ENCODE results near the gene LTBP1.

The LTBP1 gene

DNA sequence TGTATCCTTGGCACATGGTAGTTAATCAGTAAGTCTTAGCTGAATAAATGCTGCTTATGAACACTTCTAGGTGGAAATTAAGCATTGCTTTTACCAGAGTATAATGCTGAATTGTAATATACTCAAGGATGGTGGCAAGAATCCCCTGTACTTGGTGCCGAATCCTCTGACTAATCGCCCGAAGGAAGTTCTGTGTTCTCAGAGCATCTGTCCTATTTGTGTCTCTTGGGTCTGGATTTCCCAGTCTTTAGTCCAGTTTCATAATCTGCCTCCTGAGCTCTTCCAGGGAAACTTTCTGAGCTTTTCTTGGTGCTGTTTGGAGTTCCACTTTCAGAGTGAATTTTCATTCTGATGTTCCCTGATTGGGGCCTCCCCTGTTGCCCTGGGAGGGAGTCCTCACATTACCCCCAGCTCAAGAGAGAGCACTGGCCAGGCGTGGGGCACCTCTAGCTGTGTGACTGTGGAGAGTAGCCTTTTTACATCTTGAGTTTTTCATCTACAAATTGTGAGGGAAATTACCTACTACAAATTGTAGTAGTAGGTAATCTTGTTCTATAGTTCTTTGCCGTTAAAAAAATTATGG, 144.9 kb downstream of the LTBP1 start:
- Histone ChIP-seq H3K4me1 (ENCODE audit: control insufficient read depth, low read depth, low read length) (no peaks in the 10 kb centered on the region), H3K27me3 (ENCODE audit: control insufficient read depth, insufficient read depth, low read length) (no peaks in the 10 kb centered on the region), H3K9ac (ENCODE audit: low read length) (no peak overlapping the region), H3K9me3 (ENCODE audit: control insufficient read depth, low read depth, low read length) (no peaks in the 10 kb centered on the region), H3K36me3 (ENCODE audit: control insufficient read depth, low read depth, low read length) (no peaks in the 10 kb centered on the region), H3K27ac (ENCODE audit: low read length) (no peak overlapping the region), H3K4me3 (ENCODE audit: low read length) (no peak overlapping the region)

DNA sequence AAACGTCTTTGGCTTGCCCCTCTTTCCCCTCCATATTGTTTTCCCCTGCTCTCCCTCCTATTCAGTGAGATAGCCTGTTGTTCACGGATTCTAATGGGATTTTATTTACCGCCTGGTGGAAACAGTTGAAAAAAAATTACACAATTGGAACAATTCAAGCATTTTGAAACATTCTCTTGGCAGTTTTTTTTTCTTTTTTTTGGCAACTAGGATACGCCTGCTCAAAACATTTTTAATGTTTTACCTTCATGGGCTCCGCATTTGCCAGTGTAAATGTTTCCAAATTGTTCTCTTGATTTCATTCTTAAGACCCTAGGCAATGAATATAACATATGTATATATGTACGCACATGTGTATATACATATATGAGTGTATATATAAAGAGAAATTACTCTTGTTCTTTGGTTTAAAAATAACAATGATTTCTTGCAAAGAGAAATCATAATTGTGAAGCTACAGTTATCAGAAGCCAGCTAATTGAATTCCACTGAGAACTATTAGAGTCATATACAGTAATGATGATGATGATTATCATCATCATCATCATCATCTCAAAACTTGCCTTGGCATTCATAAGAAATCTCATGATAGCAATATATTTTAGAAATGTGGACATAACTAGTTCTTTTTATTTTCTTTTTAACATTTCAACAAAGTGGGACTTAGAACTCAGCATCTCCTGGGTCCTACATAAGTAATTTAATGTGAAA, 146.7 kb downstream of the LTBP1 start:
- Histone ChIP-seq H3K4me3 (ENCODE audit: low read length) (no peak overlapping the region), H3K9ac (ENCODE audit: low read length) (no peak overlapping the region), H3K27me3 (ENCODE audit: control insufficient read depth, insufficient read depth, low read length) (no peaks in the 10 kb centered on the region), H3K4me1 (ENCODE audit: control insufficient read depth, low read depth, low read length) (no peaks in the 10 kb centered on the region), H3K27ac (ENCODE audit: low read length) (no peak overlapping the region), H3K36me3 (ENCODE audit: control insufficient read depth, low read depth, low read length) (no peaks in the 10 kb centered on the region), H3K9me3 (ENCODE audit: control insufficient read depth, low read depth, low read length) (no peaks in the 10 kb centered on the region)

DNA sequence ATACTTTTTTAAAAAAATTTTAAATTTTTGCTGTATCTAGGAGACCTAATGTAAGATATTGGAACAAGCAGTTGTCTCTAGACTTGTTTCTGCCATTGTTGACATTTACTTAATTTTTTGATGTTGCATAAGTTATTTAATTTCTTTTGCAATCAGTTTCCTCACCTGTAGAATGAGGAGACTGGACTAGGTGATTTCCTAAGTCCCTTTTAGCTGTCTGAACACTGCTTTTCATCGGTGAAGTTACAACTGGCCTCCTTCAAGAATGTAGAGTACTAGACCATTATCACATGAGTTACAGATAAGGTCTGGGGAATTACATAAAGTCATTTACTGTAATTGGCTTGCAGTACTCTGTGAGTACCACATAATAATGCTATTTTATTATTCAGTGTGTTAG, 147.6 kb downstream of the LTBP1 start:
- Histone ChIP-seq H3K9ac (ENCODE audit: low read length) (no peak overlapping the region), H3K4me1 (ENCODE audit: control insufficient read depth, low read depth, low read length) (no peaks in the 10 kb centered on the region), H3K4me3 (ENCODE audit: low read length) (no peak overlapping the region), H3K27ac (ENCODE audit: low read length) (no peak overlapping the region), H3K36me3 (ENCODE audit: control insufficient read depth, low read depth, low read length) (no peaks in the 10 kb centered on the region), H3K27me3 (ENCODE audit: control insufficient read depth, insufficient read depth, low read length) (no peaks in the 10 kb centered on the region), H3K9me3 (ENCODE audit: control insufficient read depth, low read depth, low read length) (no peaks in the 10 kb centered on the region)

DNA sequence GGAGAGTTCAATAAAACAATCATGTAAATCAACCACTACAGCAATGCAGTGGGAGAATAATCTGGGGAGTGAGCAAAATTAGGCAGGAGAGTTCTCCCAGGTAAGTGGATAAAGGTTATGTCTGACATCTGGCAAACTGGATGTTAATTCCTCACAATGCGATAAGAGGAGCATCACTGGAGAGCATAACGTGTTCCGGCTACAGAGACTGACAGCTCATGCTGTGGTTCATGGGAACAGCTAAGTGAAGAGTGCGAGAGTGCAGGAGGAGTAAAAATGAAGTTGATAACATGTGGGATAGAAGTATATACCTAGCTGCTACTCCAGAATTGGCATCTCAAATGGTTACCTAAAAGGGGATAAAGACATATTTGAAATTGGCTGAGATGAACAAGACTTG, 153.2 kb downstream of the LTBP1 start:
- Histone ChIP-seq H3K9ac (ENCODE audit: low read length) (no peak overlapping the region), H3K9me3 (ENCODE audit: control insufficient read depth, low read depth, low read length) (no peaks in the 10 kb centered on the region), H3K4me1 (ENCODE audit: control insufficient read depth, low read depth, low read length) (peaks cover 5% of the 10 kb centered on the region), H3K36me3 (ENCODE audit: control insufficient read depth, low read depth, low read length) (no peaks in the 10 kb centered on the region), H3K4me3 (ENCODE audit: low read length) (no peak overlapping the region), H3K27ac (ENCODE audit: low read length) (no peak overlapping the region), H3K27me3 (ENCODE audit: control insufficient read depth, insufficient read depth, low read length) (no peaks in the 10 kb centered on the region)

DNA sequence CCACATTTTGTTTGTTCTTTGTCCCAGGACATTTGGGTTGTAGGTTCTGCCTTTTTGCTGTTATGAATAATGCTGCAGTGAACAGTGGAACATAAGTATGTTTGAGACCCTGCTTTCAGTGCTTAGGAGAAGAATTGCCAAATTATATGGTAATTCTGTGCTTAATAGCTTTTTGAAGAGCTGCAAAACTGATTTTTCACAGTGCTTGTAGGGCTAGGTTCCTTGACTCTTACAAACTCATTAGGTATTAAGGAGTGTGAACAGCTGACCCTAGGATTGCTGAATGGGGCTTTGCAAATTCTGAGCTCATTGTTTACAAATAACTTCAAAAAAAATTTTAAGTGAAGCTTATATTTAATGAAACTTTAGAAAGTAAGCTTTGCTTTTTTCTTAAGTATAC, 154.2 kb downstream of the LTBP1 start:
- H3K36me3 ChIP-seq (ENCODE audit: control insufficient read depth, low read depth, low read length): no peaks in the 10 kb centered on the region
- H3K9ac ChIP-seq (ENCODE audit: low read length): no peak overlapping the region
- H3K4me3 ChIP-seq (ENCODE audit: low read length): no peak overlapping the region
- H3K4me1 ChIP-seq (ENCODE audit: control insufficient read depth, low read depth, low read length): peaks cover 5% of the 10 kb centered on the region
- no peaks in the 10 kb centered on the region for H3K27me3 ChIP-seq (ENCODE audit: control insufficient read depth, insufficient read depth, low read length)
- no peaks in the 10 kb centered on the region for H3K9me3 ChIP-seq (ENCODE audit: control insufficient read depth, low read depth, low read length)
- H3K27ac ChIP-seq (ENCODE audit: low read length): no peak overlapping the region

DNA sequence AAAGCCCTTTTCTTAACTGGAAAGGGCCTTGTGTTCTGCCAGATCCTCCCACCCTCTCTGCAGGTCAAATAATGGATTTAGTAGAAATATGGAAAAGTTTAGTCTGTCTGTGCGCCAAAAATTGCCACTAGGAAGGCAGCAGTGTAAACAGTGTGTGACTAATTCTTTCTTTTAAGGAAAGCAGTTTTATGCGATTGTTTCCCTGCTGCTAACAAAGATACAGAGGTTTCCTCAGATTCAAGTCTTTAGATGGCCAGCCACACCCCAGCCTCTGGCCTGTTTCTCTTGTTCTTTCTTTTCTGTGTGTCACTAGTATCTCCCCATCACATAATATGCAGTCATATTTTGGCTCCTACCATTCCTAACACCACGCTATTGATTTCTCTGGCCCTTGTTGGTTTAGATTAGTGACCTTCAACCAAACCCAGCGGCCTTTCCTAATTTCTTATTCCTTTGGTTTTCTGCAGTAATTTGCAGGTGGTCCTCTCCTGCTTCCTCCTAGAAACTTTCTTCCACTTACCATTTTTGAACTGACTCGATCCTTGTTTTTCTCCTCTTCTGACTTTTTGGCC, 157.4 kb downstream of the LTBP1 start:
- no peaks in the 10 kb centered on the region for H3K9me3 ChIP-seq (ENCODE audit: control insufficient read depth, low read depth, low read length)
- H3K9ac ChIP-seq (ENCODE audit: low read length): no peak overlapping the region
- H3K4me3 ChIP-seq (ENCODE audit: low read length): no peak overlapping the region
- H3K36me3 ChIP-seq (ENCODE audit: control insufficient read depth, low read depth, low read length): no peaks in the 10 kb centered on the region
- no peaks in the 10 kb centered on the region for H3K27me3 ChIP-seq (ENCODE audit: control insufficient read depth, insufficient read depth, low read length)
- no peak overlapping the region for H3K27ac ChIP-seq (ENCODE audit: low read length)
- peaks cover 5% of the 10 kb centered on the region for H3K4me1 ChIP-seq (ENCODE audit: control insufficient read depth, low read depth, low read length)

DNA sequence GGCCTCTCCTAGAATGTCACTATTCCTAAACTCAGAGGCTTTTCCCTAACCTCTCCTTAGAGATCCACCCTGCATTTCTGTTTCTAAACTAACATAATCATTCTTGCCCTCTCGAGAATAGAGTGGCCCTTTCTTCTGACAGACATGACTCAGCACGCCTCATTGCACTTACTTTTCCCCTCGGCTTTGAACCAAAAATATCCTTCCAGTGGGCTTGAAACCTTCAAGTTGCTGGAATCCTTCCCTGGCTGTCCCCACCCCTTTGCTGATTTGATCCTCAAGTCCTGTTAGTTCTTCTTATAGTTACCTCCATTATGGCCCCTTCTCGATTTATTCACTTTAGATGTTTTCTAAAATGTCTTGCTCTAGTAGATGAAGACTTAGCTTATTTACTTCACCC, 158.0 kb downstream of the LTBP1 start:
- H3K4me3 ChIP-seq (ENCODE audit: low read length): no peak overlapping the region
- no peak overlapping the region for H3K27ac ChIP-seq (ENCODE audit: low read length)
- H3K9me3 ChIP-seq (ENCODE audit: control insufficient read depth, low read depth, low read length): no peaks in the 10 kb centered on the region
- H3K36me3 ChIP-seq (ENCODE audit: control insufficient read depth, low read depth, low read length): no peaks in the 10 kb centered on the region
- peaks cover 5% of the 10 kb centered on the region for H3K4me1 ChIP-seq (ENCODE audit: control insufficient read depth, low read depth, low read length)
- no peaks in the 10 kb centered on the region for H3K27me3 ChIP-seq (ENCODE audit: control insufficient read depth, insufficient read depth, low read length)
- H3K9ac ChIP-seq (ENCODE audit: low read length): no peak overlapping the region

DNA sequence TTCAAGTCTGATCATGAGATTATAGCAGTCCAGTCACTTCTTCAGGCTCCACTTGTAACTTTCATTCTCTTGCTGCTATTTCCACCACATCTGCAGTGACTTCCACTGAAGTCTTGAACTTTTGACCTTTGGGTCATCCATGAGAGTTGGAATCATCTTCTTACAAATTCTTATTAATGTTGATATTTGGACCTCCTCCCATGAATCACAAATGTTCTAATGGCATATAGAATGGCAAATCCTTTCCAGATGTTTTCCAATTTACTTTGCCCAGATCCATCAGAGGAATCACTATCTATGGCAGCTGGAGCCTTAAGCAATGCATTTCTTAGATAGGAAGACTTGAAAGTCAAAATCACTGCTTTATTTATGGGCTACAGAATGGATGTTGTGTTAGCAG, 159.4 kb downstream of the LTBP1 start:
- peaks cover 5% of the 10 kb centered on the region for H3K4me1 ChIP-seq (ENCODE audit: control insufficient read depth, low read depth, low read length)
- no peaks in the 10 kb centered on the region for H3K36me3 ChIP-seq (ENCODE audit: control insufficient read depth, low read depth, low read length)
- no peaks in the 10 kb centered on the region for H3K9me3 ChIP-seq (ENCODE audit: control insufficient read depth, low read depth, low read length)
- no peaks in the 10 kb centered on the region for H3K27me3 ChIP-seq (ENCODE audit: control insufficient read depth, insufficient read depth, low read length)
- no peak overlapping the region for H3K27ac ChIP-seq (ENCODE audit: low read length)
- H3K4me3 ChIP-seq (ENCODE audit: low read length): no peak overlapping the region
- H3K9ac ChIP-seq (ENCODE audit: low read length): no peak overlapping the region

DNA sequence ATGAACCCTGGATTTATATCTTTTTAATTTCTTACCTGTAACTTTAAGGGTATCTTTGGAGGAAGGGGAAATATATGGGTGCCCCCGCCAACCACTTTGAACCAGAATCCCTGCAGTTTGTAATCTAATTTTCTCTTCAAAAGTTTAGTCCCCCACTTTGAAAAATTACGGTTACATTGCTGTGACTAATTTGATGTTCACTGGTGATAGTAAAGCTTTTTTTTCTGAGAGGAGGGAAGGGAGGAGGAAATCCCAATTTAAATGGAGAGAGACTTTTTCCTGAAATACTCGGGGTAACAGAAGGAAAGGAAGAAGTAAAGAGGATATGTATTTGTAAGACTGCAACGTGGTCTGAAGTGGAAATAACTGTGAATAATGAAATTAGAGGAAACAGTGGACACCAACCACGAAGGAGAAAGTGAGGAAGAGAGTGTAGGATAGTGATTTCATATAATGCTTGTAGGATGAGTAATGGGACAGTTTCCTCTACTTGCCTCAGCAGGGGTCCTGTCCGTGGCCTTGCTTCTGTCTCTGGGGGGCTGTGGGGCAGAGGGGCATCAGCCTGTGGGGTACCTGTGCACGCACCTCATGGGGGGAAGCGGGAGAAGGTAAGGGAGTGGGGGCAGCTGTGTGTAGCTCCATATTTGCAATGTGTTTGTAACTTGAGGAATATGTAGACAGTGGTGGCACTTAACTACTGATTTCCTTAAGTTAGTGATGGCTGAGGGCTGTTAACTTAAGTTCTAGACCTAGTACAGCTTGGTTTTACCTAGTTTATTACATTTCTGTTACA, 161.1 kb downstream of the LTBP1 start:
- no peak overlapping the region for H3K9ac ChIP-seq (ENCODE audit: low read length)
- H3K9me3 ChIP-seq (ENCODE audit: control insufficient read depth, low read depth, low read length): no peaks in the 10 kb centered on the region
- H3K36me3 ChIP-seq (ENCODE audit: control insufficient read depth, low read depth, low read length): no peaks in the 10 kb centered on the region
- no peak overlapping the region for H3K4me3 ChIP-seq (ENCODE audit: low read length)
- peaks cover 5% of the 10 kb centered on the region for H3K4me1 ChIP-seq (ENCODE audit: control insufficient read depth, low read depth, low read length)
- H3K27me3 ChIP-seq (ENCODE audit: control insufficient read depth, insufficient read depth, low read length): no peaks in the 10 kb centered on the region
- no peak overlapping the region for H3K27ac ChIP-seq (ENCODE audit: low read length)

DNA sequence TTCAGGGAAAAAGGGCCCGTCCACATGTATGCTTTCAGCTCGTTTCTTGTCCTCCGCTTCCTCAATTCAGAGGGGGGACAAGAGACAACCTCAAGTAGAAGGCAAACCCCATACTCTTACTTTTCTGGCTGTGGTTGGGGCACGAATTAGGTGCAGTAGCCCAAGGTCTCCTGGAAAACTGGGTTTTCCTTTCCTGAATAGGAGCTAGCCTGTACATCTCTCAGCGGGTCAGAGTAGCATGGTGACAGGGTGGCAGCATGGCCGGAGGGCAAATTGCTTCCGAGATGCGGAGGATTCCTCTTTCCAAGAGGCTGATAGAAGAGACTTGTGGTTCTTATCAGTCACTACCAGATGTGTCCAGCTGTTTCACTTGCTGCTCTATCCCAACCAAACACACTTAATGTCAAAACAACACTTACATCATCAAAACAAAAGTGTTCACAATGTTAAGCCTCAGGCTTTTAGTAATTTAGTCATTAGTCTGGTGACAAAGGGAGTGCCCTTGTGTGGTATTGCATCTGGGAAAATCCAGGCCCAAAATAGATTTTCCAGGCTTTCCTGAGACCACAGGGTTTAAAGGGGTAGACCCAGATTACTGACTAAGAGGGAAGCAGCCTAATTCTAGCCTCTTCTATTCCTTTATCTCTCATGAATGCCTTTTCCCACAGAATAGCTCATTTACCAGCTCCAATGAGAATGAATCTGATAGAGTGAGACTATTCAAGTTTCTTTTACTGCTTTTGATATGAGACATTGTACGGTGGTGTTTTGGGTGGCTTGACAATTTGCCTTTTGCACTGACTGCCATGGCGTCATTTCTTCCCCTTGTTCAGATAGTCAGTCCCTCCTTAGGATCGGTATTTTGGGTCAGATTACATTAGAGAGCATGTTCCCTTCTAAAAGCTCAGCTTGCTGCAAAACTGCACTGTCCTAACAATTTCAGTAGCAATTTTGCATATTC, 162.0 kb downstream of the LTBP1 start:
- H3K36me3 ChIP-seq (ENCODE audit: control insufficient read depth, low read depth, low read length): no peaks in the 10 kb centered on the region
- no peak overlapping the region for H3K4me3 ChIP-seq (ENCODE audit: low read length)
- no peaks in the 10 kb centered on the region for H3K9me3 ChIP-seq (ENCODE audit: control insufficient read depth, low read depth, low read length)
- H3K4me1 ChIP-seq (ENCODE audit: control insufficient read depth, low read depth, low read length): peaks cover 5% of the 10 kb centered on the region
- H3K9ac ChIP-seq (ENCODE audit: low read length): no peak overlapping the region
- H3K27ac ChIP-seq (ENCODE audit: low read length): no peak overlapping the region
- H3K27me3 ChIP-seq (ENCODE audit: control insufficient read depth, insufficient read depth, low read length): no peaks in the 10 kb centered on the region

DNA sequence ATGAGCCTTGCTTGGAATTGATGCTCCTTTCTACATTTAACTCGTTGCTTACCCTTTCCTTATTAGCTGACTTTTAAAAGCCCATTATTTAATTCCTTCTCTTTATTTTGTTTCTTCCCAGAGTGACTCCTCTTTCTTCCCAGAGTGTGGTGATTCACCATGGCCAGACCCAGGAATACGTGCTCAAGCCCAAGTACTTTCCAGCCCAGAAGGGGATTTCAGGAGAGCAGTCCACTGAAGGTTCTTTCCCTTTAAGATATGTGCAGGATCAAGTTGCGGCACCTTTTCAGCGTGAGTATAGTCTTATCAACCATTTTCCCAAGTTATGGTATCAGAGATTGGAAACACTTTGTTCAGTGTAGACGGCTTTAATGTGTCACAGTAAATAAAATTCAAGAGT, 163.7 kb downstream of the LTBP1 start:
- no peaks in the 10 kb centered on the region for H3K27me3 ChIP-seq (ENCODE audit: control insufficient read depth, insufficient read depth, low read length)
- no peaks in the 10 kb centered on the region for H3K36me3 ChIP-seq (ENCODE audit: control insufficient read depth, low read depth, low read length)
- H3K27ac ChIP-seq (ENCODE audit: low read length): no peak overlapping the region
- no peak overlapping the region for H3K4me3 ChIP-seq (ENCODE audit: low read length)
- no peaks in the 10 kb centered on the region for H3K4me1 ChIP-seq (ENCODE audit: control insufficient read depth, low read depth, low read length)
- no peak overlapping the region for H3K9ac ChIP-seq (ENCODE audit: low read length)
- no peaks in the 10 kb centered on the region for H3K9me3 ChIP-seq (ENCODE audit: control insufficient read depth, low read depth, low read length)
